Vagina (tissue), 2 donors: ENCODE results near the gene ATAD5.

Experiments used
- POLR2A ChIP-seq, 2 donors: fragments of 450-650 bp; IDR thresholded peaks; one replicate each; pipeline ENCODE4 v1.6.1; 2017; ENCODE audit warnings: antibody characterized with exemption in 2 of 2, mild to moderate bottlenecking in 2 of 2, moderate library complexity in 2 of 2
- POLR2AphosphoS5 ChIP-seq, 2 donors: sonication (generic); formaldehyde crosslinking; IDR thresholded peaks; one replicate each; pipeline ENCODE4 v1.9.0; 2017; ENCODE audit warnings: antibody characterized with exemption in 2 of 2, mild to moderate bottlenecking in 2 of 2, low read depth in 1 of 2; ENCODE audit not compliant: insufficient read depth in 1 of 2
- TF ChIP-seq, protein P1 (sequence below), 3 experiments: fragments of 450-650 bp in 2 of 3; fragments of 200-600 bp in 1 of 3; sonication (generic) in 1 of 3; IDR thresholded peaks; one replicate each; pipeline ENCODE4 v1.5.1; 2017 to 2019; ENCODE audit warnings: antibody characterized with exemption in 3 of 3, mild to moderate bottlenecking in 2 of 3, moderate library complexity in 2 of 3

DNA sequence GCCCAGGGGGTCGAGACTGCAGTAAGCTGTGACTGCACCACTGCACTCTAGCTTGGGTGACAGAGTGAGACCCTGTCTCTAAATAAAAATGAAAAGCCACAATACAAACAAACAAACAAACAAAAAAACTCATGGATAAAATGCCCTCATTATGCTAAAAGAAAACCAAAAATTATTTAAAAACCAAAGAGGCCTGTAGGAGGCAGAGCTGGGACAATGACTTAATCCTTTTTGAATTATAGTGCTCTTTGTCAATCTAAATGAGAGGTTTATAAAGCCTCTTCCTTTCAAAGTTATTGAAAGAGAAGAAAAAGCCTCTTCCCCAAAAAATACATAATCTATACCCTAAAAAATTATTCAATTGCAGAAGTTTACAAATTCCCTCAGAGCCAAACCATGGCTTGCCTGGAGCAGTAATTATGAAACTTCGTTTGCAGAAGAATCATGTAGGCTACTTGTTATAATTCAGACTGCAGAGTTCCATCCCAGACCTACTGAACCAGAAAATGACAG lies 25.8 kb upstream of the ATAD5 start:
- TF ChIP-seq, protein P1, sequence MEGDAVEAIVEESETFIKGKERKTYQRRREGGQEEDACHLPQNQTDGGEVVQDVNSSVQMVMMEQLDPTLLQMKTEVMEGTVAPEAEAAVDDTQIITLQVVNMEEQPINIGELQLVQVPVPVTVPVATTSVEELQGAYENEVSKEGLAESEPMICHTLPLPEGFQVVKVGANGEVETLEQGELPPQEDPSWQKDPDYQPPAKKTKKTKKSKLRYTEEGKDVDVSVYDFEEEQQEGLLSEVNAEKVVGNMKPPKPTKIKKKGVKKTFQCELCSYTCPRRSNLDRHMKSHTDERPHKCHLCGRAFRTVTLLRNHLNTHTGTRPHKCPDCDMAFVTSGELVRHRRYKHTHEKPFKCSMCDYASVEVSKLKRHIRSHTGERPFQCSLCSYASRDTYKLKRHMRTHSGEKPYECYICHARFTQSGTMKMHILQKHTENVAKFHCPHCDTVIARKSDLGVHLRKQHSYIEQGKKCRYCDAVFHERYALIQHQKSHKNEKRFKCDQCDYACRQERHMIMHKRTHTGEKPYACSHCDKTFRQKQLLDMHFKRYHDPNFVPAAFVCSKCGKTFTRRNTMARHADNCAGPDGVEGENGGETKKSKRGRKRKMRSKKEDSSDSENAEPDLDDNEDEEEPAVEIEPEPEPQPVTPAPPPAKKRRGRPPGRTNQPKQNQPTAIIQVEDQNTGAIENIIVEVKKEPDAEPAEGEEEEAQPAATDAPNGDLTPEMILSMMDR (IDR thresholded peaks at IDR 0.05), result no peak
- no peak for TF ChIP-seq POLR2AphosphoS5 (IDR thresholded peaks at IDR 0.05; ENCODE audit: insufficient read depth in 1 of 2, low read depth in 1 of 2)
- no peak for TF ChIP-seq POLR2A (IDR thresholded peaks at IDR 0.05)
